Activated gamma-delta T cell treated with anti-CD3 and anti-CD28 coated beads, Interleukin-2, amount 50 U/mL, for 16 hours (primary cell): ENCODE results near the gene OR11A1.

Experiments
- DNase-seq: peaks from one replicate; pipeline ENCODE4 v3.0.0-alpha.2; 2020; ENCODE audit warnings: low read depth

Gene OR11A1

GRCh38 chr6:29388533-29388932 lies 68.3 kb downstream of the OR11A1 start:
- DNase-seq = no peak

GRCh38 chr6:29376003-29376402 lies 80.9 kb downstream of the OR11A1 start:
- no peak for DNase-seq
